GM10266 (cell line): Measurements from ENCODE around the gene EFHD2.

Experiments used
- DNase-seq: peaks from one replicate; pipeline ENCODE4 v3.0.0; 2012; ENCODE audit errors: extremely low spot score
- CTCF ChIP-seq: IDR thresholded peaks from 2 replicates; pipeline ENCODE4 v1.5.1; 2012; ENCODE audit warnings: mild to moderate bottlenecking, low read depth; ENCODE audit not compliant: control insufficient read depth, insufficient read depth; ENCODE audit errors: missing control alignments

EFHD2 gene

DNA sequence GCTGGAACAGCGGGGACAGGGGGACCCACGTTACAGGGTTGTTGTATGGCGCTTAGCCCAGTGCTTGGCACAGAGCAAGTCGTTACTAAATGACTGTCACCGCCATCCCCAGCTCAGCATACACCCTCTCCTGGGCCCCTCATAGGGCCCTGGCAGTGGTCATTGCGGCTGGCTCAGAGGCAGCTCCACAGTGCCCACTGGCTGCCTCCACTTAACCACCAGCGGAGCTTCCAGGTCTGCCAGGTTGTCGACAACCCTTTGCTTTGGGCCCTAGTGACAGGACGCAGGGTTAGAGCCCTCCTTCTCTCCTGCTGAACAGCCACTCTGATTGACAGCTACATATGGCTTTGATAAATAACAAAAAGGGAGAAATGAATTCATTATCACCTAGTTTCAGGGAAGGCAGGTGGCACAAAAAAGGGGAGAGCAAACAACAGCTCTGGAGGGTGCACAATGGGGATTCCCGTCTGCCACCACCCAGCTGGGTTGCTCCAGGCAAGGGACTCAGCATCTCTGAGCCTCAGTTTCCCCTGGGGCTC, 4.8 kb downstream of the EFHD2 start:
- TF ChIP-seq CTCF = no peak
- no peak for DNase-seq

DNA sequence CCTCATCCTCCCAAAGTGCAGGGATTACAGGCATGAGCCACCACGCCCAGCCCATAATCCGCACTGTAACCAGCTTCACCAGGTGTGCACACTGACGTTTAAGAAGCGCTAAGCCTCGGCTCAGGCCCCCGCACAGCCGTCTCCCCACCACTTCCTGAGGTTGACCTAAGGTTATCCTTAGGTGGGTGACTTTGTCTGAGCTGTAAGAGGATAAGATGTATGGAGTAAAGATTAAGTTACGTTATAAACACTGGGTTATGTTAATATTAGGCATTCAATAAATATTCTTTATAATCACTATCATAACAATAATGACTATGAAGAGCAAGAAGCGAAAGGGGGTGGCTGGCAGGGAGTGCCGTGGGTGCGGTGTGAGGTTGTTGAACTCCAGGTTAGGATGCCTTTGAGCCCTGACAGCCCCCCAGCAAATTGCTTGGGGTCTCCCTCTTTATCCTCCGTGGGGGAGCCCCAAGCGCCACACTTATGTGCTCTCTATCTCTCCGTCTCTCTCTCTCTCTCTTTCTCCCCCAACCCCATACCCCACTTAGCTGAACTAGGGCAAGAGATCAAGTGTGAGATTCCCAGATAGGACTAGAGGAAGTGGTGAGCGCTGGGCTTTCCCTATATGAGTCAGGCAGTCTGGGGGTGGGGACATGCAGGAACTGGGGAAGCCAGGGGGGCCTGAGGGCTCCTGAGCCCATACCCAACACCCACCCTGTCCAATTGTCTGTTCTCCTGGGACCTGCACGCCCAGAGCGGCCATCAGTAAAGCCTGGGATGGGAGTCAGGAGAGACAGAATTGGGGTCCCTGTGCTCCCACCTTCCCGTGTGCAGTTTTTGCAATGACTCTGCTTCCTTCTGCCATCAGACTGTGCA, 7.6 kb downstream of the EFHD2 start:
- TF ChIP-seq CTCF = no peak
- no peak for DNase-seq

GRCh38 chr1:15418806-15419515, 9.3 kb downstream of the EFHD2 start:
- DNase-seq = no peak
- TF ChIP-seq CTCF = no peak

GRCh38 chr1:15420853-15421465, 11.3 kb downstream of the EFHD2 start:
- TF ChIP-seq CTCF = no peak
- no peak for DNase-seq

DNA sequence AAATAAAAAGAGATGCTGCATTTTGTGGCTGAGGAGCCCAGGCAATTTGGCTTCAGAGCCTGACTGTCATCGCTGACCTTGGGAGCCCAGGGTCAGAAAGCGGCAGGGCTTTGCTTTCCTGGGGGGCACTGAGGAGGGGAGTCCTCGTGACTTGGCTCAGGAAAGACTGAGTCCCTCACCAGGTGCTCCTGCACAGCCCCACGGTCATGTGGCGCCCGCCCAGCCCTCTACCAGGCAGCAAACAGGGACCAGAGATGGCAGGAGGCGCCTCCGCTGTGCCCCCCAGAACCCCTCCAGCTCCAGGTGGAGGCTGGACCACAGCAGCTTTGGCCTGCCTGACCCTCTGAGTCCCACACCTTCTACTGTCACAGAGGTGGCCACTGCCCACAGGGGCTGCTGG, 13.2 kb downstream of the EFHD2 start:
- DNase-seq = no peak
- no peak for TF ChIP-seq CTCF

DNA sequence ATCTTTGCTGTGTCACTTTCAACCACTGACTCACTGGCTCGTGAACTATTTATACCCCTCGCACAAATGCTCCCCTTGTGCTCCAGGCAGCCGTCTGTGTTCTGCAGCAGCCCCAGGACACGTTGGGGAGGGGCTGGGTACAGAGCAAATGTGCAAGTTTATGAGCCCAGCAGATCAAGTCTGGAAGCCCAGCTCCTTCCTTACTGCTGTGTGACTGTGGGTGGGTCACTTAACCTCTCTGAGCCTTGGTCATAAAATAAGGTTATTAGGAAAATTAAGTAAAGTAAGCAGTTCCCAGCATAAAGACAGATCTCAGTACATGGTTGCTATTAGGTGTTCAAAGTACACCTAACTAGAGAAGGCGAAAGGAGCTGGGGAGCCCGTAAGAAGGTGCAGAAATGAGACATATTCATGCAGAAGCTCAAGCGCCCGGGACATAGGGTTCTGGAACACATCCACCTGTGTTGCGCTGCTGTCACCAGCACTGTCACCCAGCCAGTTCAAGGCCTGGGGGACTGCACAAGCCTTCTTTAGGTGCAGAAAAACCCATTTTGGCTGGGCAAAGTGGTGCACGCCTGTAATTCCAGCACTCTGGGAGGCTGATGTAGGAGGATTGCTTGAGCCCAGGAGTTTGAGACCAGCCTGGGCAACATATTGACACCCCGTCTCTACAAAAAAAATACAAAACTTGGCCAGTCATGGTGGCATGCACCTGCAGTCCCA, 13.8 kb downstream of the EFHD2 start:
- DNase-seq = no peak

More for the DNA sequence above, 13.8 kb downstream of the EFHD2 start:
- no peak for TF ChIP-seq CTCF
